GM12891 (cell line): ENCODE measurements around the gene TAS2R39.

Experiments used
- POLR2A ChIP-seq: IDR thresholded peaks from 2 replicates; pipeline ENCODE4 v1.6.1; 2011; ENCODE audit warnings: low read depth, low read length, control low read depth
- POLR2AphosphoS5 ChIP-seq: IDR thresholded peaks from 2 replicates; pipeline ENCODE4 v1.6.1; 2011; ENCODE audit warnings: low read depth, low read length, control low read depth
- SPI1 ChIP-seq: IDR thresholded peaks from 2 replicates; pipeline ENCODE4 v1.6.1; 2011; ENCODE audit warnings: low read depth, low read length, control low read depth
- TAF1 ChIP-seq: IDR thresholded peaks from 2 replicates; pipeline ENCODE4 v1.6.1; 2011; ENCODE audit warnings: low read depth, low read length, control low read depth

GRCh38 chr7:143171697-143172096, 11.5 kb upstream of the TAS2R39 start:
- TF ChIP-seq POLR2AphosphoS5, result no peak
- TF ChIP-seq POLR2A, result no peak
- TF ChIP-seq TAF1, result no peak
- TF ChIP-seq SPI1, result no peak
